ENCODE measurements around the gene FAU.

Gene FAU

DNA sequence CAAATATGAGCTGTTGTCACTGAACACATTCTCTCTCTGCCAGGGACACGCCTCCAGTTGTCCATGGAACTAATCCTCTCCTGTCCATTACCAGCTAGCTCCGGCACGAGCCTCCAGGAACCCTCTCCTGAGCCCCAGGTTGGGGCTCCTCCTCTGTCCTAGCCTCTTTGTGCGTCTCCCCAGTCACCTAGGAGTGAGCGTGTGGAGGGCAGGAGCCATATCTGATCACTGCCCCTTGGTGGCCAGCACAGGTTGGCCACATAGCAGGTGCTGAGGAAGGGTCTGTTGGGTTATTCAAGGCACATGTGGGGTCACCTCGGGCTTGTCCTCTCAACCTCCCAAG, 9.9 kb upstream of the FAU start:
- Histone ChIP-seq H3K27me3 (replicated peaks; ENCODE audit: control insufficient read depth, insufficient read depth, low read length) (no peaks in the 10 kb centered on the region), H3K4me3 (replicated peaks; ENCODE audit: low read depth, low read length) (peak overlapping the region; percentile 97), H3K36me3 (ENCODE audit: control insufficient read depth, insufficient read depth, low read length) (peaks cover 46% of the 10 kb centered on the region)
- DNase-seq (ENCODE audit: extremely low read depth, insufficient read length) = no peak
- TF ChIP-seq, protein P1, sequence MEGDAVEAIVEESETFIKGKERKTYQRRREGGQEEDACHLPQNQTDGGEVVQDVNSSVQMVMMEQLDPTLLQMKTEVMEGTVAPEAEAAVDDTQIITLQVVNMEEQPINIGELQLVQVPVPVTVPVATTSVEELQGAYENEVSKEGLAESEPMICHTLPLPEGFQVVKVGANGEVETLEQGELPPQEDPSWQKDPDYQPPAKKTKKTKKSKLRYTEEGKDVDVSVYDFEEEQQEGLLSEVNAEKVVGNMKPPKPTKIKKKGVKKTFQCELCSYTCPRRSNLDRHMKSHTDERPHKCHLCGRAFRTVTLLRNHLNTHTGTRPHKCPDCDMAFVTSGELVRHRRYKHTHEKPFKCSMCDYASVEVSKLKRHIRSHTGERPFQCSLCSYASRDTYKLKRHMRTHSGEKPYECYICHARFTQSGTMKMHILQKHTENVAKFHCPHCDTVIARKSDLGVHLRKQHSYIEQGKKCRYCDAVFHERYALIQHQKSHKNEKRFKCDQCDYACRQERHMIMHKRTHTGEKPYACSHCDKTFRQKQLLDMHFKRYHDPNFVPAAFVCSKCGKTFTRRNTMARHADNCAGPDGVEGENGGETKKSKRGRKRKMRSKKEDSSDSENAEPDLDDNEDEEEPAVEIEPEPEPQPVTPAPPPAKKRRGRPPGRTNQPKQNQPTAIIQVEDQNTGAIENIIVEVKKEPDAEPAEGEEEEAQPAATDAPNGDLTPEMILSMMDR (IDR thresholded peaks at IDR 0.05; ENCODE audit: insufficient read depth, low read length, poor library complexity, severe bottlenecking) = no peak

DNA sequence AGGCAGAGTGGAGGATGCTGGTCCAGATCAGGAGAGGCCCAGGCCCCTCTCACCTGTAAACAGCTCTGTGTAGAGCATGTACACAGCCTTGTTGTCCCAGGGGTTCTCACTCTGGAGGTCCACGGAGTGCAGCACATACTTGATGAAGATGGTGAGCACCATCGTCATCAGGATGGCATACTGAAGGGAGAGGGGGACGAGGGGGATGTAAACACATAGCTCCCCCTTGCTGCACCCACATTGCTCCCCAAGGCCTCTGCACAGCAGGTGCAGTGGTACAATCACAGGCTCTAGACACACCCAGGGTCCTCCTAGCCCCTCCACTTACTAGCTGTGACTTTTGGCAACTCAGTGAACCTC, 9.5 kb upstream of the FAU start:
- TF ChIP-seq, protein P1 (IDR thresholded peaks at IDR 0.05; ENCODE audit: insufficient read depth, low read length, poor library complexity, severe bottlenecking) = no peak
- no peak for DNase-seq (ENCODE audit: extremely low read depth, insufficient read length)
- H3K4me3 ChIP-seq (replicated peaks; ENCODE audit: low read depth, low read length) = peak overlapping the region; percentile 97
- no peaks in the 10 kb centered on the region for H3K27me3 ChIP-seq (replicated peaks; ENCODE audit: control insufficient read depth, insufficient read depth, low read length)
- H3K36me3 ChIP-seq (ENCODE audit: control insufficient read depth, insufficient read depth, low read length) = peaks cover 51% of the 10 kb centered on the region

DNA sequence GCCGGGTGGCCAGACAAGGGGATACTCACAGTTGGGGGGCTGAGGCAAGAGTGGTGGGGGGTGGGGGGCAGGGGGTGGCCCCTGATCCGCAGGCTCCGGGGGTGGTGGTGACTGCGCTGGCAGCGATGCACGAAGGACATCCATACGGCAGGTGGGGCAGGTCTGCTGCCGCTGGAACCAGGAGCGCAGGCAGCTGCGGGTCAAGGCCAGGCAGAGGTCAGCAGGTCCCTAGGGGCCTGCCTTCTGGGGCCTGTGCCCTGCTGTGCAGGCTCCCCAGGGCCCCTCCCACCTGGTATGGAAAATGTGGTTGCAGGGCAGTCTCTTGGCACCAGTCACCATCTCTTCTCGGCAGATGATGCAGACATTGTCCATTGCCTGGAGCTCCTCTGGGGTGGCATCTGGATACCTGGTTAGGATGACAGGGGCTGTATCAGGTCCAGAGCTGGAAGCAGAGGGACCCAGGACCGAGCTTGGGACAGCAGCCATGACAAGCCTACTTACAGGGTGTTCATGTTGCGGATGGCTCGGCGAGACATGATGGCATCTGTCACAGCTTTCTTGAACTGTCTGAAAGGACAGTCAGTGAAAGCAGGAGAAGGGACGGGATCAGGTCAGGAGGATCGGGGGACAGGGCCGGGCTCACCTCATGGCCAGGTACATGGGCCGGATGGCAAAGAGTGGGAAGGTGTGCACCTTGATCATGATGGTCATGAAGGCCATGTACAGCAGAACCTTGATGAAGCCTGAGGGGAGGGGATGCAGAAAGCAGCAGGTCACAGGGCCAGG, 8.9 kb upstream of the FAU start:
- Histone ChIP-seq H3K4me3 (replicated peaks; ENCODE audit: low read depth, low read length) (peak overlapping the region; percentile 97; the same call in 1 of the 2 replicates), H3K36me3 (ENCODE audit: control insufficient read depth, insufficient read depth, low read length) (peaks cover 55% of the 10 kb centered on the region), H3K27me3 (replicated peaks; ENCODE audit: control insufficient read depth, insufficient read depth, low read length) (no peaks in the 10 kb centered on the region)
- TF ChIP-seq, protein P1 (IDR thresholded peaks at IDR 0.05; ENCODE audit: insufficient read depth, low read length, poor library complexity, severe bottlenecking) = no peak
- DNase-seq (ENCODE audit: extremely low read depth, insufficient read length) = no peak

GRCh38 chr11:65129649-65130441, 7.9 kb upstream of the FAU start:
- H3K27me3 ChIP-seq (replicated peaks; ENCODE audit: control insufficient read depth, insufficient read depth, low read length) = no peaks in the 10 kb centered on the region
- H3K4me3 ChIP-seq (replicated peaks; ENCODE audit: low read depth, low read length) = no peak overlapping the region
- H3K36me3 ChIP-seq (ENCODE audit: control insufficient read depth, insufficient read depth, low read length) = peaks cover 63% of the 10 kb centered on the region
- TF ChIP-seq, protein P1 (IDR thresholded peaks at IDR 0.05; ENCODE audit: insufficient read depth, low read length, poor library complexity, severe bottlenecking) = peak; percentile 3
- DNase-seq (ENCODE audit: extremely low read depth, insufficient read length) = no peak

DNA sequence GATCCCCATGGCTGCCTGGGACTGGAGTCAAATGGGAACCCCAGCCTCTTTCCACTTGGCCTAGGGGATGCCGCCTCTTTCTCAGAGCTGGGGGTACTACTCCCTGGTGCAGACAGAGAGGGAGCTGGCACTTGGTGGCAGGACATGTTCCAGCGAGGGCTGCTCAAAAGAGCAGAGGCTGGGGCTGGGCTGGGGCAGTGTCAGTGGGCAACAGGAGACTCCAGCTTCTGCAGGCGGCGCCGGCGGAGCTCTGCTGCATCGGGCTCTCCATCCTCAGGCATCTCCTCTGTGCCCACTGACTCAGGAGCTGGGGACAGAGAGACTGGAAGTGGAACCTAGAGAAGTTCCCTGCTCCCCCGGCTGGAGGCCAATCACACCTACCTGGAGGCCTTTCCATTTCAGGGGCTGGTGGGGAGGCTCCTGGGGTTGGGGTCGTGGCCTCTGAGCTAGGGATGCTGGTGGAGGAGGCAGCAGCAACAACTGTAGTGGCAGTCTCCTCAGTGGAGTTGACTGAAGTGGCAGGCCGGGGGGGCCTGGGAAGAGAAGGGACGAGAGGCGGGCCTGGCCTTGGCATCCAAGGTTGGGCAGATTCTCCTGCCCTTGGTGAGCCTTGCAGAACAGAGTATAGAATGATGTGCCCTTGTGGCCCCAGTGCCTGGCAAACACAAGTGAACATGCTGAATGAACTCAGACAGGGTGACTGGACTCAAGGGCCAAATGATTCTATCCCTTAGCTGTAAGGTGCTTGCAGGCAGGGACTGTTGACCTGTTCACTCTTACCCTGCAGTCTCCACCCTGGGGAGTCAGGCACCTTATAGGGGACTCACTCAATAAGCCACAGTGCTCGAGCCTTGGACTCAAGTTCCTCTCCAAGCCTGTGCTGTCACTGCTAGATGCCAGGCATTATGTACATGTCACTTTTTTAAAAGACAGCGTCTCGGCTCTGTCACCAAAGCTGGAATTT, 6.5 kb upstream of the FAU start:
- Histone ChIP-seq H3K27me3 (replicated peaks; ENCODE audit: control insufficient read depth, insufficient read depth, low read length) (no peaks in the 10 kb centered on the region), H3K36me3 (ENCODE audit: control insufficient read depth, insufficient read depth, low read length) (peaks cover 67% of the 10 kb centered on the region), H3K4me3 (replicated peaks; ENCODE audit: low read depth, low read length) (no peak overlapping the region)
- TF ChIP-seq, protein P1 (IDR thresholded peaks at IDR 0.05; ENCODE audit: insufficient read depth, low read length, poor library complexity, severe bottlenecking) = no peak
- no peak for DNase-seq (ENCODE audit: extremely low read depth, insufficient read length)

Data from GM06990 (cell line).